Gastroesophageal sphincter (tissue), 2 donors: ENCODE measurements around the gene ATG2B.

ENCODE experiments used
- POLR2A ChIP-seq, 2 donors: fragments of 450-650 bp; IDR thresholded peaks; one replicate each; pipeline ENCODE4 v1.6.1; 2017; ENCODE audit warnings: antibody characterized with exemption in 2 of 2, mild to moderate bottlenecking in 2 of 2, moderate library complexity in 1 of 2
- POLR2AphosphoS5 ChIP-seq: sonication (generic); formaldehyde crosslinking; IDR thresholded peaks from one replicate; pipeline ENCODE4 v1.6.1; 2017; ENCODE audit warnings: antibody characterized with exemption

DNA sequence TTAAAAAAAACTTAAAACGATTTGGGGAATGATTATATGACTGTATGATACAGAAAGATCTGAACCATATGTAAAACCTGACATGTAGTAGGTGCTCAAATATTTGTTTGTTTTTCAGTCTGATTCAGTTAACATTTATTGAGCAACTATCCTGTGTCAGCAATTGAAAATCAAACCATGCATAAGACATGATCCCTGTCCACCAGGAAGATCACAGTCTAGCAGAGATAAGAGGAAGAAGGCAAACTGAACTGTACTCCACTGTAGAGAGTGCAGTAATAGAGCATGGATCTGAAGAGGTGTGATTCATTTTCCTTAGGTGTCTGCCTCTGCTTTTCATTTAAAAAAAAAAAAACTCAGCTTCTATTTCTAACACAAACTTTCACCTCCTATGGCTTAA lies 20.9 kb upstream of the ATG2B start:
- no peak for TF ChIP-seq POLR2AphosphoS5
- no peak for TF ChIP-seq POLR2A (IDR thresholded peaks at IDR 0.05)
